GM18867 (cell line): Measurements from ENCODE around the gene CD34.

Experiments
- ATAC-seq: cut with Tn5 transposase; IDR thresholded peaks from one replicate; pipeline ENCODE4 v1.9.1; 2021; ENCODE audit warnings: mild to moderate bottlenecking, moderate library complexity; ENCODE audit not compliant: unreplicated experiment

CD34 gene

DNA sequence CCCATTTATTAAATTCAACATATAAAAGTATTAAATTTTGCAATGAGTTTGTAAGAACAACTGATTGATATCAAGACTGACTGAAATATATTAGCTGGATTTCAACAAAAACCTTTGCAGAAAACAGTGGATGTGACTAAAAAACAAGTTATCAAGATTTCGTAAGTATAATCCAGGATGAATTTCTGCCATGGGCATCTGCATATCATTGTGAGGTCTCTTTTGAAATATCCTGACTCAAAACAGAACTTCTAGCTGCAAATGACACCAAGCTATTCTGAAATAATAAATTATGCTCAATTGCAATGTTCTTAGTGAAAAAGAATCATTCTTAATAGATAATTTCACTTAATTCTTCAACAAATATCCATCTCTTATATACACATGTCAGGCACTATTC lies 52.6 kb downstream of the CD34 start:
- ATAC-seq = no peak

DNA sequence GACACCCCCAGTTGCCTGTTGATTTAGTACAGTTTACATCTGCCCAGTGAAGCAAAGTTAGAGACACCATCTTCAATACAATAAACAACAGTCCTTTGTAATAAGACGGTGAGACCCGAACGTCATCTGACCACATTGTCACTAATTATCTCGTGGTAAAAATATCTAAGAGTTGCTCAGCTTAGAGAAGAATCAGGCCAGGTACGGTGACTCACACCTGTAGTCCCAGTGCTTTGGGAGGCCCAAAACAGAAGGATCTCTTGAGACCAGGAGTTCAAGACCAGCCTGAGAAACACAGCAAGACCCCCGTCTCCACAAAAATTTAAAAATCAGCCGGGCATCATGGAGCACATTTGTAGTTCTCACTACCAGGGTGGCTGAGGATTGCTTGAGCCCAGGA lies 53.5 kb downstream of the CD34 start:
- no peak for ATAC-seq

DNA sequence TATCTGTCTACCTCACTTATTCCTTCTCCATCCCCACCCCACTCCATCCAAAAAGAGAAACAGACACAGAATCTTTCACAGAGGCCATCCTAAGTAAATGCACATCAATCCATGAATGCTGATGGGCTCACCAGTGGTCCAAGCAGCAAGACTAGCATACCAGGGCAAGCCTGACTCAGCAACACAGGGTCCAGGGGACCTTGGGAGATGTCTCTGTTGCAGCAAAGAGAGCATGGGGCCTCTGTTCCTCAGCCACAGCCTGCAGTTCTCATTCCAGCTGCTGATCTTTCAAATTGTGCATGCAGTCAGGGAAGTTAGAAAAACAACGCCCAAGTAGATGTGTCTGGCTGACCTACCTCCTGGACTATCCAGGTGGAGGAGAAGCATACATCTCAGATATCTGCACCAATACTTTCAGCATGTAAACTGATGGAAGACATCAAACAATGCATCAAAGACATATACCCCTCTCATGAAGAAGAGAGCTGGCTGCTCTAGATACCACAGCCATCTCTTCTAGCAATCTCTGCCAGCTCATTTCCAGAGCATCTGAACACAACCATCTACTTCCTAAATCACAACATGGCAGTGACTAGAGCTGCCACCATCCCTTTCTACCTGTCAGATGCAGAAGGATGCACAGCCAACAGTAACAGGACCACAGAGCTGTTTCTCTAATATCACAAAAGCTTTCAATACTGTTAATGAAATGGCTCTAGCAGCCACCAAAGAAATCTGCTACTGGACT lies 54.5 kb downstream of the CD34 start:
- ATAC-seq = no peak

DNA sequence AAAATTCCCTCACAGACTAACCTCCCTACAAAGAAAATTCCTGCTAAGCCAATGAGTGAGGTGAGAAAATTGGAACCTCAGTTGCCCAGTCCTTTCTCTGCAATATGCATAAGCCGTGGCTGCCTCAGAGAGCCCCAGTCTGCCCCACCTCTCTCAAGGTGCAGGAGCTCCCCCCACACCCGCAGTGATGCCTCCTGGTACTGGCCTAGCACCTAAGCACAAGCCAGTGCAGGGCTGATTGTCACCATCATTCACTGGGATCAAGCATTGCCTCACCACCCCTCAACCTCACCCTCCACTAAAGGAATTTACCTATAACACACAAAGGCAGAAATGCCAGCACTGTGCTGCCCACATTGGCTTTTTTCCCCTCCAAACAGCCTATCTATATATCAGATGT lies 56.9 kb downstream of the CD34 start:
- ATAC-seq = no peak

DNA sequence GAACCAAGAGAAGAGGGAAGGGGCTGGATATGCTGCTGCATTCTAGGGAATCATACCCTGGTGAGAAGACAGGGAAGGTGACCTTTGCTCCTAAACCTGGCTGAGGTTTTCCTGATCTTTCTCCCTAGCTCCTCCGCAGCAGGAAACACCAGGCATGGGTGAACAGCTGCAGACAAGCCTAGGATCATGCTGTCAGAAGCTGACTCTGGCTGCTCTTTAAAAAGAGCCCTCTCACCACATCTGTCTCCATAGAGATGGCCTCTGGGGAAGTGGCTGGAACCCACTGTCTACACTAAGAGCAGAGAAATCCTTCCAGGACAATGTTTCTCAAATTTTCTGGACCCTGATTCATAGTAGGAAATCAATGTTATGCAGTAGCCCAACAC lies 57.6 kb downstream of the CD34 start:
- ATAC-seq = no peak

DNA sequence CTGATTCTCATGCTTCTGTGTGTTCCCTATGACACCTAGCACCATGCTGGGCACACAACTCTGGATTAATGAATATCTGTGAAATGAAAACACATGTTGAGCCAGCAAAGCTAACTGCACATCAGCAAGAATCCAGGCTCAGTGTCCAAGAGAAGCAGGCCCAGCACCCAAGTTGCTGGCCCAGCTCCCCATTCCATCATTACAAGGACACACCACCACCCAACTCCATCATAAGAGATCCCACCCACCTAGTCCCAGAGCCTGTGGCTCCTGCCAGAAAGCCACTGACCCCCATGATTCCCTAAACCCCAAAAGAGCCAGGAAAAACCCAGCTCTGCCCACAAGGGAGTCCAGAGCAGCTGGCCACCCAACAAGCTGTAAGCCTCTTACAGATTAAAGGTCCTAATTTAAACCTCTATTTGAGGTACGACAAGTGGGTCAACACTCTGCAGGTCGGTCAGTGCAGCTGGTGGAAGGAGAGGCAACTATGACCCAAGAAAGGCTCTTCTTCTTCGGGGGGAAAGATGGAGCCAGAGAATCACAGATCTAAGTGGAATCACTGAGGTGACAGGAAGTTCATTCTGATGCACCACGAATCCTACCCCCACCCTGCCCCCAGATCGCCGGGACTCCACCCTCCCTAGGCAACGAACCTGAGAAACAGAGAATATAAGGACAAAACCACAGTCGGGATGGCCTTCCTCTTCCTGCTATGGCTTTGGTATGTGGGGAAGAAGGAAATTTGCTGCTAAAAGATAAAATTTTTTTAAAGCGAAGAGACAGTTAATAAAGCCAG lies 58.2 kb downstream of the CD34 start:
- no peak for ATAC-seq

DNA sequence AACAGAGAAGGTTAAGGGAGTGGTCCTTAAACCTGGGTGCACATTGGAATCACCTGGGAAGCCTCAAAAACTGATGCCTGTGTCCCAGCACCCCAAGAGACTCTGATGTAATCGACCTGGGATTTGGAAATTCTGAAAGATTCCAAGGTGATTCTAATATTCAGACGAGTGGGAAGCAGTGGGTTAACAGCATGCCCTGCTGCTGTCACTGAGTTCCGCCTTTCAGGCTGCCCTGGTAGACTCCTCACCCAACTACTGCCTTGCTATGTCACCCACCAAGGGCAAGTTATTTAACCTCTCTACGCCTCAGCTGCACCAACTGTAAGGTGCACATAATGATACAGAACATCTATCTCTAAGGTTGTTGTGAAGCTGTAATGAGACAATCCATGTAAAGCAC lies 59.2 kb downstream of the CD34 start:
- no peak for ATAC-seq

DNA sequence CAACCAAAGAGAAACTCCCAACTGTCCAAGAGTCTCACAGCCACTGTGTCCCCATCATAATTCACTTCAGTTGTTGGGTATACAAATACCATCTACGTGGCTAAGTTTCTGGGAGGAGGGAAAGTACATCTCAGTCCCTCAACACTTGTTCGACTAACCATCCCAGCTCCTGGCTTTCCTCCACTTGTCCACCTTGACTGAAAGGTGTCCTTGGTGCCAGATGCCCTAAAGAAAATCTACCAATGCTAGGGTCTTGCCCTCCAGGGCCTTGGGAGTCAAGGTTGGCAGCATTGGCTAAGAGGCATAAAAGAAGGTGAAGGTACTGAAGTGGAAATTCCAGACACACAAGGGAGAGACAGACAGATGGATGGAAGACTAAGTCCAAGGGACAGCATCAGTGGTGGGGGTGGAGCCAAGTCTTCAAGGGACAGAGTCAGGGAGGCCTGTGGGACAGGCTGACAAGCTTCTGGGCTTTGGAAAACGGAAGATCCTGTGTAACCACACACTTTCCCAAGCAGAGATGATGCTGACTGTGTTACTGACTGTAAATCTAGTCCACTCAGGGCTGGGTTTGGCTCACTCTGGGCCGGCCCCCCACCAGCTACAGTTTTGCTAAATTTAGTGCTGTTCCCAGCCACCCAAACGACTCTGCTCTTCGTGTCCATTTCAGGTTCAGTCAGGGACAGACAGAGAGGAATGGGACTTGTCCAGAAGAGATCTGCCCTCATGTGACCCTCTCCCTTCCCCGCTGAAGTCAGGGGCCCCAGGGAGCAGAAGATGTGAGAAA lies 60.1 kb downstream of the CD34 start:
- no peak for ATAC-seq

DNA sequence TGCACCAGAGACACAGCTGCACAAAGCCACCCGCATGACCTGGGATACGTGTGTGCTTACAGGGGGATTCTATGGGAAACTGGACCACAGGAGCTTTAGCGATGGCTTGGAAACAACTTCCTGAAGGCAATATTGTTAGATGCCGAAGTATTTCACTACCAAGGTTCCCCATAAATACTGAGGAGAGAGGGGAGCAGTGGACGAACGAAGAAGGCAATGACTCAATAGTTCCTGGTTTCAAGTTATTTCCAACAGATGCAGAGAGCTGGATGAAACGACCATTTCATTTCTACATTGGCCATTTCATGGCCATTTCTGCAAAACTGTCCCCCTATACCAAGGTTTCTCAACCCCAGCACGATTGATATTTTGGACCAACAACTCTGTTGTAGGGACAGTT lies 61.3 kb downstream of the CD34 start:
- ATAC-seq = no peak

DNA sequence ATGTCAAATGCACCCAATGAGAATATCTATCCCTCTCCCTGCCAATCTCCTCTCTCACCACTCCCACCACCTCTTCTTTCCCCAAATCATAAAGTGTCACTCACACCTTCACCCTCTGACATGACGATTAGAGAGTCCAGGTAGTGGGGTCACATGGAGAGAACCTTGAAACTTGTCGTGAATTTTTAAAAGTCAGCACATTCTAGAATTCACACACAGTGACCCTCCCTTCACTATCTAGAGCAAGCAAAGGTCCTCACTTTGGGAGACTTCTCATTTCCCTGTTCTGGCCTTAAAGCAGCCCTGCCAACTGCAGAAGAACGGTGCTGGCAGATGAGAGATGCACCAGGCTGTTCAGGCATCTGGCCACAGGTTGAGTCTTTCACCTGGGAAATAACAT lies 61.9 kb downstream of the CD34 start:
- no peak for ATAC-seq

GRCh38 chr1:207848234-207848633 lies 62.7 kb downstream of the CD34 start:
- ATAC-seq = peak; percentile 63

GRCh38 chr1:207847116-207847515 lies 63.8 kb downstream of the CD34 start:
- no peak for ATAC-seq

- ATAC-seq = no peak
Observed at GRCh38 chr1:207845109-207845508, 65.8 kb downstream of the CD34 start.

DNA sequence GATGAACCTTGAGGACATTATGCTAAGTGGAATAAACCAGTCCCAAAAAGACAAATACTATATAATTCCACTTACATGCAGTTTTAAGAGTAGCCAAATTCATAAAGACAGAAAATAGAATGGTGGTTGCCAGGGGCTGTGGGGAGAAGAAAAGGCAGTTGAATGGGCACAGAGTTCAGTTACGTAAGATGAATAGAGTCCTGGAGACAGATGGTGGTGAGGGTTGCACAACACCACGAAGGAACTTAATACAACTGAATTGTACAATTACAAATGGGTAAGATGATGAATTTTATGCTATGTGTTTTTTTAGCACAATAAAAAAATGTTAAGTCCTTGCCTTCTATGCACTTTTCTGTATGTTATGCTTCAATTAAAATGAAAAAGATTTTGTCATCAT lies 66.6 kb downstream of the CD34 start:
- no peak for ATAC-seq

- ATAC-seq = no peak
Observed at GRCh38 chr1:207842506-207842905, 68.4 kb downstream of the CD34 start.

DNA sequence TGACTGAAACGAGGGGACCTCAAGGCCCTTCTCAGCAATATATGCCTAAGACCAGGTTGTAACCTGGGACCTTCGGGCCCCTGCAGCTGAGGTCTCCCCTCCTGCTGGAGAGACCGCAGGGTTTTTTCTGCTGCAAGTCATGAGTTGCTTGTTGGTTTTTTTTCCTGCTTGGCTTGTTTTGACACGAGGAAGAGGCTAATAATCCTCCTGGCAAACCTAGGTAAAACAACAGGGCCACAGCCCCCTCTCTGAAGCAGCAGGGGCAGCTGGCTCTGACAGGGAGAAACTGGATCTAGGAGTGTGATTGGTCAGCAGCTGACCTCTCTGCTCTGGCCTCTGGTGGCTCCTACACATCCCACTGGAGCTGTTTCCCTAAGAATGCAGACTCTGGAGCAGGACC lies 69.0 kb downstream of the CD34 start:
- ATAC-seq = no peak

GRCh38 chr1:207841293-207841692 lies 69.6 kb downstream of the CD34 start:
- no peak for ATAC-seq

DNA sequence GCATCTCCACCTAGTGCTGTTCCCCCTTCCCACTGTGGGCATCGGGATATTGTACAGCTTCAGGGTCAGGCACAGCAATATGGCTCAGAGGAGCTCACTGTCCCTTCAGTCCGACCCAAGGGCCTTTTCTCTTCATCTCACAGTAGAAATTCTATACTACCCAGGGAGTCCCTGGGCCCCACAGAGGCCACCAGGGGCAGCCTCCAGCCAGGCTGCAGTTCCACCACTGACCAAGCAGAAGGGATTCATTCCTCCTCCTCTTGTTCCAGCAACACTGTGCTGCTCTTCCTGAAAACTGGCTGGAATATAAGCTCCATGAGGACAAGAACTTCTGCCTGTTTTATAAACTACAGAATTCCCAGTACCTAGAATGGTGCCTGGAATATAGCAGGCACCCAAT lies 70.5 kb downstream of the CD34 start:
- no peak for ATAC-seq

DNA sequence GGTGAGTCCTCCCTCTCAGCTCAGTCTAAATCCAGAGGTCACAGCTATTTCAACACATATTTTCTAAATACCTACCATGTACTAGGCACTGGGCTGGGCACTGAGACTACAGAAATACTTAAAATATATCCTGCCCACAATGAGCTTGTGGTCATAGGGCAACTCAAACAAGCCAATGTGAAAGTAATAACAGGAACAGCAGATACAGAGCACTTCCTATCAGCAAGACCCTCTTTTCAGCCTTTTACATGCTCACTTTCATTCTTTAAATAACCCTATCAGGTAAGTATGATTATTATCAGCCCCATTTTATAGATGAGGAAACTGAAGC lies 71.9 kb downstream of the CD34 start:
- ATAC-seq = no peak

DNA sequence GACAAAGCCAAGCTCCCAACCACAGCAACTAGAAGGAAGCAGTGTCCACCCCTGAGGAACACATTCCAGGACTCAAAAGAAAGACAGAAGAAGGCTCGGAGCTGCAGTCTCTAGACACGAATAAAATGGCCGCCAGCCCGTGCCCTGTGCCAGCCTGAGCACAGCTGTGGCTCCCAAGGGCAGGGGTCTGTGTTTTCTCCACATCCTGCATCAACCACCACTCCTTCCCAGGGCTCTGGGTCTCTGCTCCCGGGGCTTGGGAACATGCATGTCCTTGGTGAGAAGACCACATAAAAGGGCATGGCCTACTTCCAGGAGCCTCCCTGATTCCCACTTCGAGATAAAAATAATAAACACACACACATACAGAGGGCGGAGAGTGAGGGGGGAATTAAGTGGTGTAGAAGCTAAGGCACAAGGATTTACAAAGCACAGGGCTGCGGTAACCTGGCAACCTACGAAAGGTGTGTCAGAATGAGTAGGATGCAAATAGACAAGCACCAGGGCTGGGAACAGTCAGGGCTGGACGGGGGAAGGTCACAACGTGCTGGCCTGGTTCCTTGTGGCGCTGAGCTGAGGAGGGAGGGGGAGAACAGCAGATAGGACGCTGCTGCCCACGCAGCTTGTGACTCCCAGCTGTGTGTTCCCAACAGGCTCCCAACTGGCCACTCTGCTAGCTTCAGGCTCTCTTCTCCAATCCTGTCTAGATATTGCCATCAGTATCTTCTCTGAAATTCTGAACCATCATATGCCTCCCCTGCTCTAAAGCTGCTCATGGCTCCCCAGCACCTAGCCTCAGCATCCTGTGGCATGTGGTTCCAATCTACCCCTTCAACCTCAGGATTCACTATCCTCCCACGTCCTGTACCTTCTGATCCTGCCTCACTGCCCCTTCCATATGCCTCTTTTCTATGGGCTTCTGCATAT lies 72.5 kb downstream of the CD34 start:
- no peak for ATAC-seq

- no peak for ATAC-seq
Observed at GRCh38 chr1:207837673-207838072, 73.3 kb downstream of the CD34 start.
